DND-41 (cell line): ENCODE results near the gene ATXN2.

ENCODE experiments used
- EZH2 ChIP-seq: IDR thresholded peaks from 3 replicates; pipeline ENCODE4 v1.6.1; 2012; ENCODE audit warnings: borderline replicate concordance, low read depth, mild to moderate bottlenecking, moderate library complexity, low read length, inconsistent platforms; ENCODE audit not compliant: severe bottlenecking
- TF ChIP-seq, protein P1 (sequence below): IDR thresholded peaks from 2 replicates; pipeline ENCODE4 v1.5.1; 2012; ENCODE audit warnings: borderline replicate concordance, low read length, moderate library complexity, mild to moderate bottlenecking; ENCODE audit not compliant: poor library complexity, severe bottlenecking; ENCODE audit errors: extremely low read depth

DNA sequence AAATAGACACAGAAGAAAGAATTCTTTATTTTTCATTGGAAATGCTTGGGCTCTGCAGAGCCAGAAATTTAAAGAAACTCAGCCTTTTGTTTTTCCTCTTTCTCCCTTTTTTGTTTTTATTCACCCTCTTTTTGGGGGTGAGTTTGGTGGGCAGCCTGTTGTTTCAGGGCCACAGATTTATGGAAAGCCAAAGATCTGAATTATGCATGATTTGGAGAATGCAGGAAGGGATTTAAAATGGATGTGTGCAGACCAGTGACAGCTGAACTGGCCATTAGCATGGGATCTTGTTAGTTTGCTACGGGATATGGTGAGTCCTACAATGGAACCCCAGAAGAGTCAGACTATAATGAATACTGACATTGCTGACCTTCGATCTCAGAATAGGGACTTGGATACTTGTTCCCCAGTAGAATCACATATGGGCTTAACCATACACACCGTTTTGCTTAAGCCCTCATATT, 7.7 kb upstream of the ATXN2 start:
- TF ChIP-seq EZH2, result no peak
- TF ChIP-seq, protein P1, sequence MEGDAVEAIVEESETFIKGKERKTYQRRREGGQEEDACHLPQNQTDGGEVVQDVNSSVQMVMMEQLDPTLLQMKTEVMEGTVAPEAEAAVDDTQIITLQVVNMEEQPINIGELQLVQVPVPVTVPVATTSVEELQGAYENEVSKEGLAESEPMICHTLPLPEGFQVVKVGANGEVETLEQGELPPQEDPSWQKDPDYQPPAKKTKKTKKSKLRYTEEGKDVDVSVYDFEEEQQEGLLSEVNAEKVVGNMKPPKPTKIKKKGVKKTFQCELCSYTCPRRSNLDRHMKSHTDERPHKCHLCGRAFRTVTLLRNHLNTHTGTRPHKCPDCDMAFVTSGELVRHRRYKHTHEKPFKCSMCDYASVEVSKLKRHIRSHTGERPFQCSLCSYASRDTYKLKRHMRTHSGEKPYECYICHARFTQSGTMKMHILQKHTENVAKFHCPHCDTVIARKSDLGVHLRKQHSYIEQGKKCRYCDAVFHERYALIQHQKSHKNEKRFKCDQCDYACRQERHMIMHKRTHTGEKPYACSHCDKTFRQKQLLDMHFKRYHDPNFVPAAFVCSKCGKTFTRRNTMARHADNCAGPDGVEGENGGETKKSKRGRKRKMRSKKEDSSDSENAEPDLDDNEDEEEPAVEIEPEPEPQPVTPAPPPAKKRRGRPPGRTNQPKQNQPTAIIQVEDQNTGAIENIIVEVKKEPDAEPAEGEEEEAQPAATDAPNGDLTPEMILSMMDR, result no peak
